Neural progenitor cell (in vitro differentiated cells): ENCODE data around the gene ESRRB.

Source experiments
- CTCF ChIP-seq: fragments of 200-600 bp; sonication (generic); IDR thresholded peaks from 2 replicates; pipeline ENCODE4 v1.5.1; 2017; ENCODE audit warnings: antibody characterized with exemption, mild to moderate bottlenecking
- EZH2phosphoT487 ChIP-seq: fragments of 200-600 bp; sonication (generic); IDR thresholded peaks from 2 replicates; pipeline ENCODE4 v1.6.1; 2017; ENCODE audit warnings: antibody characterized with exemption

GRCh38 chr14:76373456-76373855 lies 2.5 kb upstream of the ESRRB start:
- TF ChIP-seq CTCF (no peak), EZH2phosphoT487 (no peak)
